GM12872 (cell line): ENCODE measurements around the gene BICC1.

Experiments used
- TF ChIP-seq, protein P1 (sequence below): IDR thresholded peaks from 3 replicates; pipeline ENCODE4 v1.5.1; 2011; ENCODE audit warnings: low read depth, mild to moderate bottlenecking, low read length, moderate library complexity; ENCODE audit not compliant: insufficient read depth

The BICC1 gene

DNA sequence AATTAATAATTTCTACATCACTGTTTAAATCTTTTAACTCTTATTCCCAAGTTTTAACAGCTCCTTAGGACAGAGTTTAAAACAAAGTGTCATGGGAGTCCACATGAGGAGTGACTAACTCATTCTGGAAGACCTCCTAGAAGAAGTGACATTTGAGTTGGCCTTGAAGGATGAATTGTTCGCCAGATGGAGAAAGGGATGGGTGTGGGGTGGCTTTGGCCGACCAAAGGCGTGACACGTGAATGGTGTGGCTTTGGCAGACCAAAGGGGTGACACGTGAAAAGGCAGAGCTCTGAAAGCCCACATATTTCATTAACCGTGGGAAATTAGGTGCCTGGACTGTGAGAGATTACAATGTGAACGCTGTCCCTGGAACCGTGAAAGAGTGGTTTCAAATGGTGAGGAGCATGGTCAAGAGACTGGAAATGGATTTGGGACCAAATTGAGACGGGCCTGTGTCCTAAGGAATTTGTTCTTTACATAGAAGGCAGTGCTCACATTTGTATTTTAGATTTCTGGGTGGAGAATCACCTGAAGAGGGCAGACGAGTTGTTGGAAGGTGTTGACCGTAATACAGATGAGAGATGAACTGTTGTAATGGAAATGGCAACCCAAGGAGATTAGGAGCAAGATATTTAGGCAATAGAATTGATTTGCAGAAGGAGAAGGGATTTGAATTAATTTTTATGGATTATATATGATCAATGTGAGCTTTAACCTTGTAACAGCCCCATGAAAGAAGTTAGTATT, 228.1 kb downstream of the BICC1 start:
- TF ChIP-seq, protein P1, sequence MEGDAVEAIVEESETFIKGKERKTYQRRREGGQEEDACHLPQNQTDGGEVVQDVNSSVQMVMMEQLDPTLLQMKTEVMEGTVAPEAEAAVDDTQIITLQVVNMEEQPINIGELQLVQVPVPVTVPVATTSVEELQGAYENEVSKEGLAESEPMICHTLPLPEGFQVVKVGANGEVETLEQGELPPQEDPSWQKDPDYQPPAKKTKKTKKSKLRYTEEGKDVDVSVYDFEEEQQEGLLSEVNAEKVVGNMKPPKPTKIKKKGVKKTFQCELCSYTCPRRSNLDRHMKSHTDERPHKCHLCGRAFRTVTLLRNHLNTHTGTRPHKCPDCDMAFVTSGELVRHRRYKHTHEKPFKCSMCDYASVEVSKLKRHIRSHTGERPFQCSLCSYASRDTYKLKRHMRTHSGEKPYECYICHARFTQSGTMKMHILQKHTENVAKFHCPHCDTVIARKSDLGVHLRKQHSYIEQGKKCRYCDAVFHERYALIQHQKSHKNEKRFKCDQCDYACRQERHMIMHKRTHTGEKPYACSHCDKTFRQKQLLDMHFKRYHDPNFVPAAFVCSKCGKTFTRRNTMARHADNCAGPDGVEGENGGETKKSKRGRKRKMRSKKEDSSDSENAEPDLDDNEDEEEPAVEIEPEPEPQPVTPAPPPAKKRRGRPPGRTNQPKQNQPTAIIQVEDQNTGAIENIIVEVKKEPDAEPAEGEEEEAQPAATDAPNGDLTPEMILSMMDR, result no peak

GRCh38 chr10:58741673-58742072, 229.0 kb downstream of the BICC1 start:
- TF ChIP-seq, protein P1, result no peak

DNA sequence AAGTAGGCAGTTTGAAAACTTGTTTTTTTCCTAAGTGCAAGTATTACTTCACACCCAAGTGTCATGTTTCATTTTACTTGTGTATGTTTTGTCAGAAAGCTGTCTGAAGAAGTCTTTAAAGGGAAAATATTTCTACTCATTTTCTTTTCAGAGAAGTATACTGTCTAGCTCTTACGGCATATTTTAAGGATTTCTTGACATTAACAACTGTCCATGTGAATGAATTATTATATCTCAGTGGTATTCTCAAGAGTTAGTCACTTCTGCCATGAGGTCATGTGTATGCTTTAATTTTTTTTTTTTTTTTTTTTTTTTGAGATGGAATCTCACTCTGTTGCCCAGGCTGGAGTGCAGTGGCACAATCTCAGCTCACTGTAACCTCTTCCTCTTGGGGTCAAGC, 229.5 kb downstream of the BICC1 start:
- TF ChIP-seq, protein P1, result no peak

DNA sequence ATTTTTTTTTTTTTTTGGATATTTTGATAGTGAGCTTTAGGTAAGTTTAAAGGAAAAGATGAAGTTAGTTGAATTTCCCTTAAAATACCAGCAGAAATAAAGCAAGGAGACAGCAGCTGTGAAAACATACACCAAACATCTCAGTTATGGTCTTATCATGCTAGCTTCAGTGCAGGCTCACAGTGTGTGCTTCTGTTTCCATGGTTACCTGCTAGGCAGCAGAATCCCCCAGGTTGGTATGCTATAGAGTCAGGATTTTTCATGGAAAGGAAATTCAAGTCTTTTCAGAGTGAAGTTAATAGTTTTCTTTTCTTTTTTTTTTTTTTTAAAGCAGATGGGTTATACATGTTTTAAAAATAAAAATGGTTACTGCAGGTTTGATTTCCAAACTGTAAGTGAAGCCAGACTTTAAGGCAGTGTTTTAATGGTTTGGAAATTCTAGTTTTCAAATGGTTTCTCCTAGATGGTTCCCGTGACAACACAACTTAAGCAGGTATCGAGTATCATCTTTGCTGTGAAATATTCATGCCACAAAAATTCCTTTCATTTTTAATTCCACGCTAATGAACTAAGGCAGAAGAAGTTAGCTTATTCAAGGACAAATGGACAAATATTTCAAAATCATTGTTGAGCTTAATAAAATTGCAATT, 230.9 kb downstream of the BICC1 start:
- TF ChIP-seq, protein P1, result no peak

GRCh38 chr10:58746474-58747185, 234.0 kb downstream of the BICC1 start:
- TF ChIP-seq, protein P1, result no peak

GRCh38 chr10:58747687-58748086, 235.0 kb downstream of the BICC1 start:
- TF ChIP-seq, protein P1, result no peak

DNA sequence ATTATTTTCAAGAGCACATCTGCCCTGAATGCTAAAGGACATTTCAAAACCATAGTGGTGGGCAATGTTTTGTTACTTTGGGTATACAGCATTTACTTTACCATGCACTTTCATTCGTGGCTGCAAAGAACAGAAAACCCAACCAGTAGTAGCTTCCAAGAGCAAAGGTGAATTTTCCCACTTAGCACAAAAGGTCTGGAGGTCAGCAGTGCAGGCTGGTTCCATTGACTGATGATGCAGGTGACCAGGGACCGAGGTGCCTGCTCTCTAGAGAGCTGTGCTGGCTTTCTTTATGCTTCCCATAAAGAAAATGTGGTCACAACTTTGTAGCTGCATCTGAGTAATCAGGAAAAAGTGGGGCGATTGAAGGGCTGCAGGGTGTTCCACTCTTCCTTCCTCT, 240.0 kb downstream of the BICC1 start:
- TF ChIP-seq, protein P1, result no peak
